NCI-H226 (cell line): ENCODE data around the gene SGK2.

Experiments
- DNase-seq: peaks from one replicate; pipeline ENCODE4 v3.0.0-alpha.2; 2015

The SGK2 gene

GRCh38 chr20:43631598-43631997, 72.8 kb downstream of the SGK2 start:
- DNase-seq = no peak
